ENCODE measurements around the gene ZNF775. TPM values are rescaled to one million over a fixed set of nuclear protein-coding genes. Genes with fewer than 3 reads are reported as not detected.

The ZNF775 gene
- total RNA-seq, 1 donor from 2014 or later = 9.3 TPM

Other genes starting within 250 kb of the ZNF775 start
- 14.0 TPM for gene LRRC61, start 56.0 kb upstream of the ZNF775 start, total RNA-seq
- gene ACTR3C, start 55.8 kb upstream of the ZNF775 start, total RNA-seq = 4.2 TPM
- gene RARRES2, start 37.7 kb upstream of the ZNF775 start, total RNA-seq = 12.0 TPM
- gene REPIN1, start 10.5 kb upstream of the ZNF775 start, total RNA-seq = 28.8 TPM
- 0.74 TPM for gene GIMAP8, start 71.3 kb downstream of the ZNF775 start, total RNA-seq
- 1.5 TPM for gene GIMAP7, start 135.5 kb downstream of the ZNF775 start, total RNA-seq
- gene GIMAP4, start 188.1 kb downstream of the ZNF775 start, total RNA-seq = 4.7 TPM

All from temporal lobe (tissue), 1 donor.